GM12875 (cell line): ENCODE measurements around the gene CGB1.

ENCODE experiments used
- H3K4me3 ChIP-seq: one replicate; pipeline ENCODE4 v1.5.1; 2011; ENCODE audit warnings: low read depth, low read length, control low read depth
- TF ChIP-seq, protein P1 (sequence below): IDR thresholded peaks from 2 replicates; pipeline ENCODE4 v1.5.1; 2011; ENCODE audit warnings: low read depth, mild to moderate bottlenecking, control low read depth, inconsistent platforms, low read length, moderate library complexity, borderline replicate concordance; ENCODE audit not compliant: insufficient read depth

Gene CGB1

DNA sequence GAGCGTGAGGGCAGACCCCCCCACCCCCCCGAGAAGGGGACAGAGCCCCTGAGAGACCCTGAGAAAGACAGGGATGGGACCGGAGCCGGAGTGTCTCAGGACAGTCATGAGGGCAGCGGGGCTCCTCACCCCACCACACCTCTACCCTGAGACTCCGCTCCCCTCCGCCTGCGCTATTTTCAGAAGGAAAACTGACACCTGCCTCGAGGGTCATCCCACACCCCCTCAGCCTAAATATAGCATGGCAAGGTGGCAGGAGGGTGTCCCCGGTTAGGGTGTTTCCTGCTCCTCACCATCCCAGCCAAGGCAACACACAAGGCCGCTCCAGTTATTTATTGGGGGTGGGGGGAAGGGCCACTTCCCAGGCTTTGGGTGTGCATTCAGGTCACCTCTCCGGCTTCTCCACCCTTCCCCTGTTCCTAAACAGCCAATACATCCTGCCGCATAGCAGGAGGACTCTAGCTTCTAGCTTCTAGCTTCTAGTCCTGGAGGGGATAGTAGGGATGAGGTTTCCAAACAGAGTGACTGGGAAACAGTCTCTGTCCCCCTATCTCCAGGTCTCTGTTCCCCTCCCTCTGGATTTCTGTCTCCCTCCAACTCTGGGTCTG, 29.3 kb upstream of the CGB1 start:
- TF ChIP-seq, protein P1, sequence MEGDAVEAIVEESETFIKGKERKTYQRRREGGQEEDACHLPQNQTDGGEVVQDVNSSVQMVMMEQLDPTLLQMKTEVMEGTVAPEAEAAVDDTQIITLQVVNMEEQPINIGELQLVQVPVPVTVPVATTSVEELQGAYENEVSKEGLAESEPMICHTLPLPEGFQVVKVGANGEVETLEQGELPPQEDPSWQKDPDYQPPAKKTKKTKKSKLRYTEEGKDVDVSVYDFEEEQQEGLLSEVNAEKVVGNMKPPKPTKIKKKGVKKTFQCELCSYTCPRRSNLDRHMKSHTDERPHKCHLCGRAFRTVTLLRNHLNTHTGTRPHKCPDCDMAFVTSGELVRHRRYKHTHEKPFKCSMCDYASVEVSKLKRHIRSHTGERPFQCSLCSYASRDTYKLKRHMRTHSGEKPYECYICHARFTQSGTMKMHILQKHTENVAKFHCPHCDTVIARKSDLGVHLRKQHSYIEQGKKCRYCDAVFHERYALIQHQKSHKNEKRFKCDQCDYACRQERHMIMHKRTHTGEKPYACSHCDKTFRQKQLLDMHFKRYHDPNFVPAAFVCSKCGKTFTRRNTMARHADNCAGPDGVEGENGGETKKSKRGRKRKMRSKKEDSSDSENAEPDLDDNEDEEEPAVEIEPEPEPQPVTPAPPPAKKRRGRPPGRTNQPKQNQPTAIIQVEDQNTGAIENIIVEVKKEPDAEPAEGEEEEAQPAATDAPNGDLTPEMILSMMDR = no peak
- H3K4me3 ChIP-seq = no peak overlapping the region

DNA sequence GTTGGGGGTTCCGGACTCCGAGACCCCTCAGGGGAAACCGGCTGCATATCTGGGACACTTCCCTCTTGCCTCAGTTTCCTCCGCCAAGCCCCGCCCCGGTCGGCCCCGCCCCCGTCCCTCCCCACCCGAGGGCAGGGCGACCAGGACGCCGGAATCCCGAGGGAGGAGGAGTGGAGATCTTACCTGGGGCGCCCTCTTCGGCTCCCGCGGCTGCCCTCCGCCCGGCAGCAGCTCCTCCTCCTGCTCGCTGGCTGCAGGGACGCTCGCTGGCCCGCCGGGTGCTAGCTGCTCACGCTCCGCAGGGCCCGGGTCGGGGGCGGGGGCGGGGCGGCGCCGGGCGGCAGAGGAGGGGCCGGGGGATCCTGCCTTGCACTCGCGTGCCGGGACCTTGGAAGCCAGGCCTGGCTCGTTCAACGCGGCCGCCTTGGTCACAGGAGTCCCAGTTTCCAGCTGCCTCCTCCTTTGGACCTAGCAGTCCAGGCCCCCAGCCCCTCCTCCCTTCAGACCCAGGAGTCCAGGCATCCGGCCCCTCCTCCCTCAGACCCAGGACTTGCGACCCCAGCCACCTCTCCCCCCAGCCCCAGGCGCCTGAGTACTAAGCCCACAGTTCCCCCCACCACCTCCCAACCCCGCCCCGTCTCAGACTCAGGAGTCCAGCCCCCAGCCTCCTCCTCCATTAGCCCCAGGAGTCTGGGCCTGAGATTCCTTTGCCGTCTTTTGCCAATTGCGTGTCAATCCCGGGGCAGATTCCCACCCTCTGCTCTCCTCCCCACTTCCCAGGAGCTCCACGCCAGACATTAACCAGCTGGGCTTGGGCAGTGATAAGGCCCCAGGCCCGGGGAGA, 28.3 kb upstream of the CGB1 start, which contains the start of gene NTF4:
NTF4 (minus strand) TSS at position 51 of the 844 bp plus-strand sequence. CDS start 2,821 bp downstream, outside the sequence.
- TF ChIP-seq, protein P1 = no peak
- H3K4me3 ChIP-seq = no peak within 1 kb of the TSS

DNA sequence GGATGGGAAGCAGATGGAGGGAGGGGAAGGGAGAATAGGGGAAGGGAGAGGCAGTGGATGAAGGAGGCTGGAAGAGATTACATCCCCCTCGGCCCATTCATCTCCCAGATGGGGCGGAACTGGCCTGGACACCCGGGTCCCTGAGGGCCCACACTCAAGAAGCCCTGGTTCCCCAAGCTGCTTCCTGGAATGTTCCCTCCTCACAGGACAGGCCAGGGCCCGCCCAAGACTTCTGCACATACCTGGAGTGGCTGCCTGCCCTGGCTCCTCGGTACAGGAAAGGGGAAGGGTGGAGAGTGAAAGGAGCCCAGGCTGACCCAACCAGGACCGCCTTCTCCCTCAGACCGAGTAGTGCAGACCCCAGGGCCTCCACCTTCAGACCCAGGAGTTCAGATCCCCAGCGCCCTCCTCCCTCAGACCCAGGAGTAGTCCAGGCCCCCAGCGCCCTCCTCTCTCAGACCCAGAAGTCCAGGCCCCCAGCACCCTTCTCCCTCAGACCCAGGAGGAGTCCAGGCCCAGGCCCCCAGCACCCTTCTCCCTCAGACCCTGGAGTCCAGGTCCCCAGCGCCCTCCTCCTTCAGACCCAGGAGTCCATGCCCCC, 27.4 kb upstream of the CGB1 start:
- no peak overlapping the region for H3K4me3 ChIP-seq

DNA sequence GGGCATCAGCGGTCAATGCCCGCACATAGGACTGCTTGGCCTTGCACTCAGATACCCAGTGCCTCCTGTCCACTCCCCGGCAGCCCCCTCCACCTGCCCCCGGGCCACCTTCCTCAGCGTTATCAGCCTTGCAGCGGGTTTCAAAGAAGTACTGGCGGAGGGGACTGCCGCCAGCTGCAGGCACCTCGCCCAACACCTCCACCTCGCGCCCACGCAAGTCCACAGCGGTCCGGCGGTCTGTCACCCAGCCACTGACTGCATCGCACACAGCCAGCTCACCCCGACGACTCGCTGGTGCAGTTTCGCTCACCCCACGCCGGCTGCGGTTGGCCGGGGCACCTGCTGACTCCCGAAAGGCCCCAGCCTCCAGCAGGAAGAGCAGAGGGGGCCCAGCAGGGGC, 24.8 kb upstream of the CGB1 start:
- TF ChIP-seq, protein P1 = no peak

More for the DNA sequence above, 27.4 kb upstream of the CGB1 start:
- TF ChIP-seq, protein P1 = no peak

DNA sequence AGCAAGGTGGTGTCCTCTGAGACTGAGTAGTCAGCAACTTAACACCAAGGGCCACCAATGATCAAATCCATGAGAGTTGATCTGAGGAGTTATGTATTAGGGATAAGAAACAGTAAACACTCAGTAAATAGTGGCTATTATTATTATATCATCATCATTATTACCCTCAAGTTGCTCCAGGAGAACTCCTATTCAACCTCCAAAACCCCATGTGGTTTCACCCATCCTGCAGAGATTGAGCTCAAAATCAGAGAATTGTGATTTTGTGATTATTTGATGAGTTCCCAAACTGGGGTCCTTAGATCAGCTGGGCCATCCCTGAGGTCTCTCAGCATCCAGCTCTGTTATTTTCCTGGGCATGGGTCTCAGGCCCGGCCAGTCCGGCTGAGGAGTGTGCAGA, 24.3 kb upstream of the CGB1 start:
- TF ChIP-seq, protein P1 = no peak
- no peak overlapping the region for H3K4me3 ChIP-seq

More for the DNA sequence above, 24.8 kb upstream of the CGB1 start:
- no peak overlapping the region for H3K4me3 ChIP-seq

DNA sequence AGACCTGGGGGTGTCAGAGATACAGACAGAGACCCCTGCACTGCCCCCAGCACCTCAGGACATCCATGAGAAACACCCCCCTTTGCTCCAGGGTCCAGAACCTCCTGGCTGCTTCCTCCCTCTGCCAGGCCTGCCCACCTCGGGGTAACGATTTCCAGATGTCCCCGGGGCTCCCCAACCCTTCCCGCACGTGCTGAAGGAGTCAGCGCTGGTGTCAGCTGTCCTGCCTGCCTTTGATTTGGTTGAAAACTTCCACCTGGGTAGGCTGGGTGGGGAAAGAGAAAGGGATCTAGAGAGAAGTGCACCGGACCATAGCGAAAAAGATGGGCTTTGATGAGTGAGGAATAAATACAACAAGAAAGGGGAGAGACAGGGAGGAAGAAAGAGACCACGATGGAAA, 22.4 kb upstream of the CGB1 start:
- TF ChIP-seq, protein P1 = no peak
- no peak overlapping the region for H3K4me3 ChIP-seq
